Measurements from ENCODE around the gene HLA-DRB1.

GRCh38 chr6:32565511-32565910 lies 24.1 kb downstream of the HLA-DRB1 start:
- TF ChIP-seq CTCF (IDR thresholded peaks at IDR 0.05) (no peak), POLR2A (IDR thresholded peaks at IDR 0.05) (no peak)
